K562 (cell line): ENCODE measurements around the gene SCNN1A. TPM values are rescaled to one million over a fixed set of nuclear protein-coding genes. Genes with fewer than 3 reads are reported as not detected.

Experiments used
- ARID4B ChIP-seq: sonication (generic); formaldehyde crosslinking; IDR thresholded peaks from 2 replicates; pipeline ENCODE4 v1.8.0; 2022; ENCODE audit warnings: mild to moderate bottlenecking, missing genetic modification reagents
- BHLHE40 ChIP-seq: IDR thresholded peaks from 2 replicates; pipeline ENCODE4 v1.6.1; 2011; ENCODE audit warnings: low read length, improper control_type of control experiment
- BRD9 ChIP-seq: fragments of 450-650 bp; IDR thresholded peaks from 2 replicates; pipeline ENCODE4 v1.6.1; 2018; ENCODE audit warnings: low read depth; ENCODE audit not compliant: partially characterized antibody
- CBFB ChIP-seq: sonication (generic); formaldehyde crosslinking; IDR thresholded peaks from 2 replicates; pipeline ENCODE4 v1.4.0; 2020; ENCODE audit warnings: mild to moderate bottlenecking, missing genetic modification reagents
- CC2D1A ChIP-seq: fragments of 450-650 bp; IDR thresholded peaks from 2 replicates; pipeline ENCODE4 v1.6.1; 2017; ENCODE audit warnings: mild to moderate bottlenecking
- ETV6 ChIP-seq, 3 experiments: fragments of 150-350 bp in 1 of 3; sonication (generic) in 1 of 3; formaldehyde crosslinking in 1 of 3; IDR thresholded peaks; 2 replicates each; pipeline versions ENCODE4 v1.6.1 to v1.8.0; 2014 to 2022; ENCODE audit warnings: borderline replicate concordance in 2 of 3, low read depth in 2 of 3, antibody characterized with exemption in 1 of 3, low read length in 1 of 3, mild to moderate bottlenecking in 1 of 3, missing genetic modification reagents in 1 of 3
- FOXA1 ChIP-seq: fragments of 450-650 bp; IDR thresholded peaks from 2 replicates; pipeline ENCODE4 v1.6.1; 2016; ENCODE audit warnings: mild to moderate bottlenecking, borderline replicate concordance
- FOXP1 ChIP-seq: sonication (generic); formaldehyde crosslinking; IDR thresholded peaks from 2 replicates; pipeline ENCODE4 v1.8.0; 2022; ENCODE audit warnings: mild to moderate bottlenecking, missing genetic modification reagents
- GABPA ChIP-seq: fragments of 200-800 bp; sonication (Bioruptor generic); conservative IDR thresholded peaks from 2 replicates; pipeline ENCODE4 v1.6.1; 2016; ENCODE audit warnings: low read depth, missing genetic modification characterization, missing compliant biosample characterization
- GABPB1 ChIP-seq: sonication (generic); formaldehyde crosslinking; IDR thresholded peaks from 2 replicates; pipeline ENCODE4 v1.8.0; 2022; ENCODE audit warnings: mild to moderate bottlenecking, missing genetic modification reagents
- MCM5 ChIP-seq: fragments of 450-650 bp; IDR thresholded peaks from 2 replicates; pipeline ENCODE4 v1.6.1; 2016; ENCODE audit warnings: low read depth
- NFE2 ChIP-seq: IDR thresholded peaks from 2 replicates; pipeline ENCODE4 v1.6.1; 2014; ENCODE audit warnings: antibody characterized with exemption, low read depth
- RAD21 ChIP-seq, 2 experiments: fragments of 250-450 bp in 1 of 2; fragments of 450-650 bp in 1 of 2; sonication (Bioruptor Pico) in 1 of 2; formaldehyde crosslinking in 1 of 2; IDR thresholded peaks in 1 of 2; conservative IDR thresholded peaks in 1 of 2; 2 replicates each; pipeline versions ENCODE4 v1.4.0 to v1.8.0; 2020 to 2022; ENCODE audit warnings: mild to moderate bottlenecking in 2 of 2, moderate library complexity in 1 of 2
- RB1 ChIP-seq: fragments of 450-650 bp; IDR thresholded peaks from 2 replicates; pipeline ENCODE4 v1.6.1; 2017; ENCODE audit warnings: low read depth, mild to moderate bottlenecking
- TBP ChIP-seq: optimal IDR thresholded peaks from 2 replicates; pipeline ENCODE3; 2011; ENCODE audit warnings: low read depth, low read length, improper control_type of control experiment
- ZFPM2 ChIP-seq: fragments of 250-450 bp; sonication (Bioruptor Pico); IDR thresholded peaks from 2 replicates; pipeline ENCODE4 v1.5.1; 2022; ENCODE audit warnings: mild to moderate bottlenecking
- ZNF133 ChIP-seq: fragments of 250-450 bp; sonication (Bioruptor Pico); IDR thresholded peaks from 2 replicates; pipeline ENCODE4 v1.4.0; 2020; ENCODE audit warnings: mild to moderate bottlenecking
- polyA plus RNA-seq, 8 experiments: library from polyadenylated mRNA; depleted of rRNA in 4 of 8; stranded (reverse) in 5 of 8; unstranded in 3 of 8; fragments of >200 nt; fragmentation: Nextera tagmentation in 2 of 8; fragmentation: Illumina TruSeq in 1 of 8; extraction: Ambion mirVana in 2 of 8; extraction: Trizol in 1 of 8; gene quantifications; 2 replicates each; pipeline versions ENCODE4 v1.2.1 to v1.2.3, GENCODE V29; 2011 to 2014; ENCODE audit warnings: inconsistent platforms in 1 of 8, missing spikeins in 1 of 8
- total RNA-seq, 7 experiments: library from RNA; depleted of rRNA in 6 of 7; stranded (reverse); fragments of >200 nt in 6 of 7; fragmentation: Illumina TruSeq in 2 of 7; extraction: Trizol in 2 of 7; gene quantifications; 2 replicates each; pipeline versions ENCODE4 v1.2.1 to v1.2.3, GENCODE V29; 2011 to 2021; ENCODE audit warnings: low replicate concordance in 1 of 7
- TF ChIP-seq, protein P1 (sequence below): sonication (generic); formaldehyde crosslinking; IDR thresholded peaks from 2 replicates; pipeline ENCODE4 v1.8.0; 2022; ENCODE audit warnings: missing genetic modification reagents, mild to moderate bottlenecking, moderate library complexity, borderline replicate concordance
- TF ChIP-seq, protein P2 (sequence below): fragments of 450-650 bp; IDR thresholded peaks from 2 replicates; pipeline ENCODE4 v1.6.1; 2017; ENCODE audit warnings: antibody characterized with exemption, mild to moderate bottlenecking

The SCNN1A gene
- total and polyA plus RNA-seq, 9 of the 15 experiments (the other 6 are each of a cell fraction or from before 2014, with no cell fraction given): 0.15 to 0.49 (median 0.32) TPM; not detected in 5

DNA sequence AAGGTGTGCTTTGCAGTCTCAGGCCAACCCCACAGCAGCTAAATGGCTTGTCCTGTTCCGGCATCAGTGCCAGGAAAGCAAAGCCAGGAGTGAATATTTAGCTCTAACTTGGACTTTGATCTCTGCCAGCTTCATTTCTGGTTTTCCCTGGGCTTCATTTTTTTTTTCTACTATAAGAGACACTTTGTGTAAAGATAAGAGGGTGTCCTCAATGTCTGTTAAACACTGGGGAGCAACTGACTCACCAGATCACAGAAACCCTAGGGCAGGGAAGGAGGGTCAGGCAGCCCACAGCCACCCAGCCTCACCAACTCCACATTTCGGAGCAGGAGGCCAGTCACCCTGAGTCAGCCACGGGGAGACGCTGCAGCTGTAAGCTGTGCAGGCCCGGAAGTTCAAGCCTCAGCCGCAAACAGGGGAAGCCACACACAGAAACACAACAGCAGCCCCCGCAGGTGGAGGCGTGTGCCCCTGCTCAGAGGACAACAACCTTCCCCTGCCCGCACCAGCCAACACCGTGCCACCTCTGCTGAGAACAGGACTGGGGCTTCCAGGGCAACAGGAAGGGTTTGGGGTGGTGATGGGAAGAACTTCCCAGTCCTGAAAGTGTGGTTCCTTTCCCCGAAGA is 39.8 kb downstream of the SCNN1A start (continued):
- TF ChIP-seq FOXA1 (no peak), MCM5 (no peak), FOXP1 (CRISPR knock-in tag) (peak; percentile 87; the same call in 1 of the 2 replicates), ARID4B (CRISPR knock-in tag) (peak; percentile 76; the same call in 1 of the 2 replicates), BRD9 (peak; percentile 56), GABPB1 (CRISPR knock-in tag) (peak; percentile 87), CBFB (CRISPR knock-in tag) (no peak), ETV6 (IDR thresholded peaks at IDR 0.05; ENCODE audit: borderline replicate concordance in 1 of 2, low read depth in 2 of 2, low read length in 1 of 2) (peak in 1 of 2 experiments; percentile 18; a peak in 1 of 4 replicates), ETV6 (CRISPR knock-in tag; IDR thresholded peaks at IDR 0.05; ENCODE audit: borderline replicate concordance) (no peak), RAD21 (CRISPR knock-in tag; conservative IDR thresholded peaks at IDR 0.05 in 1 of 2, IDR thresholded peaks at IDR 0.05 in 1 of 2) (peak; percentile 65 to 83), ZNF133 (CRISPR knock-in tag) (no peak), GABPA (tag) (peak; percentile 68), ZFPM2 (CRISPR knock-in tag) (no peak), TBP (peak; percentile 39), RB1 (peak; percentile 30; the same call in 1 of the 2 replicates), CC2D1A (peak; percentile 17; the same call in 1 of the 2 replicates), BHLHE40 (0 out of 2 replicates have a peak, but pooled peaks have one; percentile 21), NFE2 (peak; percentile 64)
- TF ChIP-seq, protein P1, sequence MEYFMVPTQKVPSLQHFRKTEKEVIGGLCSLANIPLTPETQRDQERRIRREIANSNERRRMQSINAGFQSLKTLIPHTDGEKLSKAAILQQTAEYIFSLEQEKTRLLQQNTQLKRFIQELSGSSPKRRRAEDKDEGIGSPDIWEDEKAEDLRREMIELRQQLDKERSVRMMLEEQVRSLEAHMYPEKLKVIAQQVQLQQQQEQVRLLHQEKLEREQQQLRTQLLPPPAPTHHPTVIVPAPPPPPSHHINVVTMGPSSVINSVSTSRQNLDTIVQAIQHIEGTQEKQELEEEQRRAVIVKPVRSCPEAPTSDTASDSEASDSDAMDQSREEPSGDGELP (CRISPR knock-in tag): peak; percentile 89
- TF ChIP-seq, protein P2, sequence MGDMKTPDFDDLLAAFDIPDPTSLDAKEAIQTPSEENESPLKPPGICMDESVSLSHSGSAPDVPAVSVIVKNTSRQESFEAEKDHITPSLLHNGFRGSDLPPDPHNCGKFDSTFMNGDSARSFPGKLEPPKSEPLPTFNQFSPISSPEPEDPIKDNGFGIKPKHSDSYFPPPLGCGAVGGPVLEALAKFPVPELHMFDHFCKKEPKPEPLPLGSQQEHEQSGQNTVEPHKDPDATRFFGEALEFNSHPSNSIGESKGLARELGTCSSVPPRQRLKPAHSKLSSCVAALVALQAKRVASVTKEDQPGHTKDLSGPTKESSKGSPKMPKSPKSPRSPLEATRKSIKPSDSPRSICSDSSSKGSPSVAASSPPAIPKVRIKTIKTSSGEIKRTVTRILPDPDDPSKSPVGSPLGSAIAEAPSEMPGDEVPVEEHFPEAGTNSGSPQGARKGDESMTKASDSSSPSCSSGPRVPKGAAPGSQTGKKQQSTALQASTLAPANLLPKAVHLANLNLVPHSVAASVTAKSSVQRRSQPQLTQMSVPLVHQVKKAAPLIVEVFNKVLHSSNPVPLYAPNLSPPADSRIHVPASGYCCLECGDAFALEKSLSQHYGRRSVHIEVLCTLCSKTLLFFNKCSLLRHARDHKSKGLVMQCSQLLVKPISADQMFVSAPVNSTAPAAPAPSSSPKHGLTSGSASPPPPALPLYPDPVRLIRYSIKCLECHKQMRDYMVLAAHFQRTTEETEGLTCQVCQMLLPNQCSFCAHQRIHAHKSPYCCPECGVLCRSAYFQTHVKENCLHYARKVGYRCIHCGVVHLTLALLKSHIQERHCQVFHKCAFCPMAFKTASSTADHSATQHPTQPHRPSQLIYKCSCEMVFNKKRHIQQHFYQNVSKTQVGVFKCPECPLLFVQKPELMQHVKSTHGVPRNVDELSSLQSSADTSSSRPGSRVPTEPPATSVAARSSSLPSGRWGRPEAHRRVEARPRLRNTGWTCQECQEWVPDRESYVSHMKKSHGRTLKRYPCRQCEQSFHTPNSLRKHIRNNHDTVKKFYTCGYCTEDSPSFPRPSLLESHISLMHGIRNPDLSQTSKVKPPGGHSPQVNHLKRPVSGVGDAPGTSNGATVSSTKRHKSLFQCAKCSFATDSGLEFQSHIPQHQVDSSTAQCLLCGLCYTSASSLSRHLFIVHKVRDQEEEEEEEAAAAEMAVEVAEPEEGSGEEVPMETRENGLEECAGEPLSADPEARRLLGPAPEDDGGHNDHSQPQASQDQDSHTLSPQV: peak; percentile 79
